Testis (tissue), 3 donors: ENCODE data around the gene INAFM2. TPM values are rescaled to one million over a fixed set of nuclear protein-coding genes. Genes with fewer than 3 reads are reported as not detected.

Experiments
- DNase-seq: peaks from one replicate; pipeline ENCODE4 v3.0.0-alpha.2; 2019
- H3K27ac ChIP-seq, 2 donors: fragments of 200-600 bp; sonication (generic); one replicate each; pipeline ENCODE4 v1.5.1; 2019
- H3K27me3 ChIP-seq: fragments of 200-600 bp; sonication (generic); one replicate; pipeline ENCODE4 v1.5.1; 2019
- H3K36me3 ChIP-seq: fragments of 200-600 bp; sonication (generic); one replicate; pipeline ENCODE4 v1.5.1; 2017; ENCODE audit warnings: low read depth; ENCODE audit errors: missing control alignments
- H3K4me1 ChIP-seq: fragments of 200-600 bp; sonication (generic); one replicate; pipeline ENCODE4 v1.5.1; 2019
- H3K4me3 ChIP-seq, 2 donors: fragments of 200-600 bp; sonication (generic); one replicate each; pipeline ENCODE4 v1.5.1; 2017 to 2019
- H3K9me3 ChIP-seq: fragments of 200-600 bp; sonication (generic); one replicate; pipeline ENCODE4 v1.5.1; 2017
- CTCF ChIP-seq, 3 experiments: fragments of 450-650 bp in 2 of 3; fragments of 200-600 bp in 1 of 3; sonication (generic) in 1 of 3; IDR thresholded peaks; one replicate each; pipeline ENCODE4 v1.5.1; 2016 to 2019; ENCODE audit warnings: antibody characterized with exemption in 3 of 3, mild to moderate bottlenecking in 2 of 3, moderate library complexity in 1 of 3
- POLR2A ChIP-seq: fragments of 450-650 bp; IDR thresholded peaks from one replicate; pipeline ENCODE4 v1.6.1; 2017; ENCODE audit warnings: antibody characterized with exemption, mild to moderate bottlenecking, moderate library complexity
- WGBS, 2 donors: methylation state at CpG; one replicate each; pipeline ENCODE4 v1.1.5; 2018; 5-methylcytosine and 5-hydroxymethylcytosine counted together
- intact Hi-C: fragments of 100-400 bp; cut with DNase I; formaldehyde crosslinking; loops from one replicate; pipeline ENCODE4 v1.15.1; 2023; ENCODE audit warnings: low total_unique reads
- polyA plus RNA-seq: library from polyadenylated mRNA; stranded (reverse); fragments of 350-450 nt; fragmentation: Illumina TruSeq; extraction: RNeasy Lipid Tissue Mini Kit (QIAGEN cat#74804); gene quantifications from one replicate; pipeline ENCODE4 v1.2.3, GENCODE V29; 2014; ENCODE audit warnings: low read depth, low replicate concordance; ENCODE audit not compliant: insufficient read depth
- total RNA-seq, 2 donors: library from RNA; depleted of rRNA; stranded (reverse); fragments of >200 nt; gene quantifications; one replicate each; pipeline ENCODE4 v1.2.3, GENCODE V29; 2016

Gene INAFM2
- total and polyA plus RNA-seq, 3 donors from 2014 or later: 31.8 to 49.8 (median 43.4) TPM

- TF ChIP-seq POLR2A (no peak), CTCF (IDR thresholded peaks at IDR 0.05) (no peak)
- Histone ChIP-seq H3K36me3 (no peaks in the 10 kb centered on the region), H3K27me3 (no peaks in the 10 kb centered on the region), H3K4me1 (no peaks in the 10 kb centered on the region), H3K27ac (no peak overlapping the region), H3K4me3 (no peak overlapping the region), H3K9me3 (no peaks in the 10 kb centered on the region)
- 93 to 96% methylated on average over 13 to 17 of the region's 17 CpGs for WGBS, 2 donors
- intact Hi-C loops: no loop called here
- no peak for DNase-seq
These were observed 25.1 kb upstream of the INAFM2 start for GRCh38 chr15:40298216-40298935.

DNA sequence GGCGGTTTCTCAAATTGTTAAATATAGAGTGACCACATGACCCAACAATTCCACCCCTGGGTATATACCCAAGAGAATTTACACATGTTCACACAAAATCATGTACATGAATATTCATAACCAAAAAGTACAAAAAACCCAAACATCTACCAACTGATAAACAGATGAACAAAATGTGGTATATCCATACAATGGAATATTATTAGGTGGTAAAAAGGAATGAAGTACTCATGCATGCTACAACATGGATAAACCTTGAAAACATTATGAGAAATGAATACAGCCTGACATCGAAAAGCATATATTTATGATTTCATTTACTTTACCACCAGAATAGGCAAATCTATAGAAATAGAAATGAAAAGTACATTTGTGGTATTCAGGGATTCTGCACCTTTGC, 23.1 kb upstream of the INAFM2 start:
- H3K4me3 ChIP-seq: no peak overlapping the region
- H3K4me1 ChIP-seq: no peaks in the 10 kb centered on the region
- TF ChIP-seq CTCF (IDR thresholded peaks at IDR 0.05) (no peak), POLR2A (no peak)
- no peaks in the 10 kb centered on the region for H3K27me3 ChIP-seq
- intact Hi-C loops: no loop called here
- 92 to 95% methylated on average over 2 of the region's 2 CpGs for WGBS, 2 donors
- no peaks in the 10 kb centered on the region for H3K36me3 ChIP-seq
- no peaks in the 10 kb centered on the region for H3K9me3 ChIP-seq
- no peak for DNase-seq
- no peak overlapping the region for H3K27ac ChIP-seq

DNA sequence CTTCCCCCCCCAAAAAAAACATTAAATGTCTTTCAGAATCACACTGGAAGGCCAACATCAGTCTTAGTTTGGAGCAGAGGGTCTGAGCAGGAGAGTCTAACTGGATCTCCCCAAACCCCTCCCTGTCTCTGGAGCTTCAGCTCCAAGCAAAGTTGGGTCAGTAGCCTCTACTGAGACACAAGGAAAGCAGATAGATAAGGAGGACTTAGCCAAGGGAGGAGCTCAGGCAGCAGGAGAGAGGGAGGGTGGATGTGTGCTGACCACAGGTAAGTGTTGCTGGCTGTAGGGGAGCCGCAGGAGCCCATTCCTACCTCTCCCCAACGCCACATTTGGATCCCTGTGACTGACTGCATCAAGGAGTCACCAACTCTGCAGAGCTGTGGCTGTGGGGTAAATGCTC, 22.7 kb upstream of the INAFM2 start:
- TF ChIP-seq CTCF (IDR thresholded peaks at IDR 0.05) (no peak), POLR2A (no peak)
- intact Hi-C loops: no loop called here
- Histone ChIP-seq H3K4me1 (no peaks in the 10 kb centered on the region), H3K27ac (no peak overlapping the region), H3K27me3 (no peaks in the 10 kb centered on the region), H3K36me3 (no peaks in the 10 kb centered on the region), H3K9me3 (no peaks in the 10 kb centered on the region), H3K4me3 (no peak overlapping the region)
- 81 to 100% methylated on average over 2 of the region's 2 CpGs for WGBS, 2 donors
- DNase-seq: no peak

- H3K36me3 ChIP-seq: no peaks in the 10 kb centered on the region
- no peak for DNase-seq
- no peaks in the 10 kb centered on the region for H3K4me1 ChIP-seq
- no peak overlapping the region for H3K4me3 ChIP-seq
- no peaks in the 10 kb centered on the region for H3K9me3 ChIP-seq
- H3K27me3 ChIP-seq: no peaks in the 10 kb centered on the region
- intact Hi-C loops: no loop called here
- WGBS, 2 donors: 50 to 54% methylated on average over 11 to 12 of the region's 12 CpGs
- no peak overlapping the region for H3K27ac ChIP-seq
- TF ChIP-seq CTCF (IDR thresholded peaks at IDR 0.05): no peak
- TF ChIP-seq POLR2A: no peak
These were observed 21.9 kb upstream of the INAFM2 start for GRCh38 chr15:40301467-40302179.
